GM18499 (cell line): ENCODE results near the gene MCOLN1.
"Not testable (repeated sequence)": the region's sequence is repeated elsewhere in the genome, so short reads cannot be mapped to it uniquely, and the experiment has no call there.

ENCODE experiments used
- ATAC-seq: cut with Tn5 transposase; IDR thresholded peaks from one replicate; pipeline ENCODE4 v1.9.1; 2021; ENCODE audit warnings: moderate number of reproducible peaks; ENCODE audit not compliant: insufficient read depth, unreplicated experiment

MCOLN1 gene

DNA sequence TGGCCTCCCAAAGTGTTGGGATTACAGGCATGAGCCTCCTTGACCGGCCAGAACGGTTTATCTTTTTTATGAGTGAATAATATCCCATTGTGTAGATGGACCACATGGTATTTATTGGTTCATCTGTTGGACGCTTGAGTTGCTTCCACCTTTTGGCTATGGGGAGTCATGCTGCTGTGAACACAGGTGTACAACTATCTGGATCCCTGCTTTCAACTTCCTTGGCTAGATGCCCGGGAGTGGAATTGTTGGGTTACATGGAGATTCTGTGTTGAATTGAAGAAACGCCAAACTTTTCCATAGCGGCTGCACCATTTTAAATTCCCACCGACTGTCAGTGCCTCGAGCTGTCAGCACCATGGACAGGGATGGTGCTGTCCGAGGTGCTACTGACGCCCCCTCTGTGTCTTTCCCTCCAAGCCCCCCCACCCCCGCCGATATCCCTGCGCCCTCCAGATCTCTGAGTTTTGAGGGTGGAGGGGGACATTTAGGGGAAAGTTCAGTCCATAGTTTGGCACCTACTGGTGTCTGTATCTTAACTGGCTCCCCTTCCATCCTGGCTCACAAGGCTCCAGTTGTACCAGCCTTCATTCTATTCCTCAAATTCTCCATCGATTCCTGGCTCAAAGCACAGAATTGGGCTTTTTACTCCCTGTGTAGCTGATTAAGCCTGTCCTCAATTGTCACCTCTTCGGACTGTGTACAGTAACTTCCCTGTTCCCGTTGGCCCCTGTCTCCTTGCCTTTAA is 40.4 kb downstream of the MCOLN1 start:
- ATAC-seq = no peak

DNA sequence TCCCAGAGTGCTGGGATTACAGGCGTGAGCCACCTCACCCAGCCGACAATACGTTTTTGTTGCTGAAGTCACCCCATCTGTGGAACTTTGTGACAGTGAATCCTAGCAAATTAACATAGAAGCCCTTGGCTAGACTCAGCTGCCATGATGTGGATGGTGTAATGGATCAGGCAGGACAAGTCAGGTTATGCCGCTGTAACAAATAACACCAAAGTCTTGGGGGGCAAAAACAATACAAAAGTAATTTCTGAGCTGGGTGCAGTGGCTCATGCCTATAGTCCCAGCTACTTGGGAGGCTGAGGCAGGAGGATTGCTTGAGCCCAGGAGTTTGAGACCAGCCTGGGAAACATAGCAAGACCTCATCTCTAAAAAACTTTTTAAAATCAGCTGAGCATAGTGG is 42.4 kb downstream of the MCOLN1 start:
- ATAC-seq = no peak

DNA sequence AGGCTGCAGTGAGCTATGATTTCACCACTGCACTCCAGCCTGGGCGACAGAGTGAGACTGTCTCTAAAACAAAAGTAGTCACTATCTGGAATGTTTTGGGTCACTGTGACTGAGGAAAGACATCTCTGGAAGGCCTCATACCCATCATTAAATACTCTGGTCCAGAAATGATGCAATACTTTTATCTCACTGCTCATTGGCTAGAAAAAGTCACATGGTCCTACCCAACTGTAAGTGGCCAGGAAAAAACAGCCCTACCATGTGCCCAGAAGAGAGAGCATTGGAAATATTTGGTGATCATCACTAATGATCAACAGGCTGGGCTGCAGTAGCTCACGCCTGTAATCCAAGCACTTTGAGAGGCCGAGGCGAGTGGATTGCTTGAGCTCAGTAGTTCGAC is 42.9 kb downstream of the MCOLN1 start:
- no peak for ATAC-seq

DNA sequence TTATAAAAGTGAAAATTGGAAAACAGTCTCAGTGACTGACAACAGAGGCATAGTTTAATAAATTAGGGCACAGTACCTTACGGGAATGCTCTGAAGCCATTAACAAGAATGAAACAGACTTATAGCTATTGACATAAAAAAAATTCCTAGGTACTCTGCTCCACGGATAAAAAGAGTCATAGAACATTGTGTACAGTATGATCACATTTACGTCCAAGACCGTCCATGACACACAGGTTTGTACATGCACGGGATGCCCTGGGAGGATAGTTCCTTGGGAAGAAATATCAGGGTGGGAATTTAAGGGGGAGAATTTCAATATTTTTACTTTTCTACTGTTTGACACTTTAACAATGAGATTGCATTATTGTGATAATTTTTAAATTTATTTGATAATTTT is 48.3 kb downstream of the MCOLN1 start:
- no peak for ATAC-seq

DNA sequence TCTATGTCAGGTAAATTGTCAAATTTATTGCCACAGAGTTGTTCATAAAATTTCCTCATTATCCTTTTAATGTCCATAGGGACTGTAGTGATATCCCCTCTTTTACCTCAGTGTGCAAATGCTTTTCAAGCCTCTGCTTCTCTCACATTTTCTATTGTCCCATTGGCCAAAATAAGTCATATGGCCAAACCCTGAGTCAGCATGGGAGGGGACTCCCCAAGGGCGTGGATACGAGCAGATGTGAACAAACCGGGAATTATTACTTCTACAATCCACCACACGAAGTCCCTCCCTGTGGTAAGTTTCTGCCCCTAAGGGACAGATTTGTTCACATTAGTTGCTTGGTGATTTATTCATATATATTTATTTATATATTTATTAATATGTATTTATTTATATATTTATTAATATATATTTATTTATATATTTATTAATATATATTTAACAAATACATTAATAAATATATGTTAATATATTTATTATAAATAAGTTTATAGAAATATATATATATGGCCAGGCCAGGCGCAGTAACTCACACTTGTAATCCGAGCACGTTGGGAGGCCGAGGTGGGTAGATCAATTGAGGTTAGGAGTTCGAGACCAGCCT is 53.1 kb downstream of the MCOLN1 start:
- ATAC-seq = no peak

DNA sequence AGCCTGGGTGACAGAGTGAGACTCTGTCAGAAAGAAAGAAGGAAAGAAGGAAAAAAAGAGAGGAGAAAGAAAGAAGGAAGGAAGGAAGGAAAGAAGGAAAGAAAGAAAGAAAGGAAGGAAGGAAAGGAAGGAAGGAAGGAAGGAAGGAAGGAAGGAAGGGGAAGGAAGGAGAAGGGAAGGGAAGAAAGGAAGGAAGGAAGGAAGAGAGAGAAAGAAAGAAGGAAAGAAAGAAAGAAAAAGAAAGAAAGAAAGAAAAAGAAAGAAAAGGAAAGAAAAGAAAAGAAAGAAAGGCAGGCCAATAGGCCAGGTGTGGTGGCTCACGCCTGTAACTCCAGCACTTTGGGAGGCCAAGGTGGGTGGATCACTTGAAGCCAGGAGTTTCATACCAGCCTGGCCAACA is 55.0 kb downstream of the MCOLN1 start:
- not testable (repeated sequence) for ATAC-seq

DNA sequence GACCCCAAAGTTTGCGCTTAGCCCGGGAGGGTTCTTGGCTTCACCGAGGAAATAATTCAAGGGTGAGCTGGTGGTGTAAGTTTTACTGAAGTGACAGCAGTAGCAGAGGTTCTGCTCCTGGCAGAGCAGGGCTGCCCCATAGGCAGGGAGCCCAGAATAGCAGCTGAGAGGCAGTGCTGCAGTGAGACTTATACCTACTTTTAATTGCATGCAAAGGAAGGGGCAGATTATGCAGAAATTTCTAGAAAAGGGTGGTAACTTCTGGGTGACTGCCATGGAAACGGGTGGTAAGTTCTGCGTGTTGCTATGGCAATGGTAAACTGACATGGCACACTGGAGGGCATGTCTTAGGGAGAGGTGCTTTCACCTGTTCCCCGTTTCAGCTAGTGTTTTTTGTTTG is 55.7 kb downstream of the MCOLN1 start:
- no peak for ATAC-seq

DNA sequence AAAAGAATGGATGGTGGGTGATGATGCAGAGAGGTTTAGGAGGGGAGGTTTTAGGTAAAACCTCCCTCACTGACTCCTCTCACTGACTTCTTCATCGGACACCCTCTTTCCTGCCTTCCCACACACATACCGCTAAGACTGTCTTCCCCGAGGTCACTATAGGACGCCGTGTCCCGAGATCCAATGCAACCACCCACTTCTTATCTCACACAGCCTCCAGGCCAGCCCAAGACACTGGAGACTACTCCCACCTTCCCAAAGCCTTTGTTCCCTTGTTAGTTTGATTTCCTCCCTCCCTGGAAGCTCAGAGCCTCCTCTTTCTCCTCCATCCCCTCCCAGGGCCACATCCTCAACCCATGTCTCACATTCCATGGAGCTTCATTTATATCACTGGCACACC is 56.8 kb downstream of the MCOLN1 start:
- ATAC-seq = no peak

DNA sequence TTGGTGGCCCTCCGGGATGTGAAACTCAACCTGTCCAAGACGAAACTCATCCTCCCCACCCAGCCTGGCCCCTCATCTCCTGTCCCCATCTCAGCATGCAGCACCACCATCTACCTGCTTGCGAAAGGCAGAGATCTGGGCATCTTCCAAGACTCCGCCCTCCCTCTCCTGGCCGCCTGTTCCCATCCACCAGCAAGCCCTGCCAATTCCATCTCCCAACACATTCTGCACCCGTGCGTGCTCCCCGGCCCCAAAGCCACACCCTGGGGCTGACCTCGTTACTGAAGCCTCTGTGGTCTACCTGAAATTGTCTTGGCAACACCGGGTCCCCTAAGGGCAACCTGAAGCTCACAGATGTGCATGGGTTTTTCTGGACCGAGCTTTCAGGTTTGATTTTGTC is 60.0 kb downstream of the MCOLN1 start:
- ATAC-seq = no peak
